Adipocyte (in vitro differentiated cells): ENCODE data around the gene CHD6.
A peak's percentile ranks its signal among the peaks of the same experiment; 100 is the strongest.

ENCODE experiments used
- DNase-seq: peaks from one replicate; pipeline ENCODE4 v3.0.0-alpha.2; 2015; ENCODE audit warnings: low read depth
- H3K27me3 ChIP-seq: replicated peaks from 2 replicates; pipeline ENCODE4 v1.7.0; 2013; ENCODE audit warnings: mild to moderate bottlenecking, low read length, moderate library complexity; ENCODE audit not compliant: control insufficient read depth, insufficient read depth
- H3K36me3 ChIP-seq: 2 replicates; pipeline ENCODE4 v1.7.0; 2013; ENCODE audit warnings: low read length, mild to moderate bottlenecking, moderate library complexity; ENCODE audit not compliant: control insufficient read depth, insufficient read depth, severe bottlenecking
- H3K4me1 ChIP-seq: 2 replicates; pipeline ENCODE4 v1.7.0; 2013; ENCODE audit warnings: mild to moderate bottlenecking, low read length, moderate library complexity; ENCODE audit not compliant: control insufficient read depth, insufficient read depth
- H3K4me3 ChIP-seq: 2 replicates; pipeline ENCODE4 v1.7.0; 2013; ENCODE audit warnings: mild to moderate bottlenecking, low read length, moderate library complexity
- H3K9ac ChIP-seq: 2 replicates; pipeline ENCODE4 v1.7.0; 2013; ENCODE audit warnings: mild to moderate bottlenecking, low read length, moderate library complexity
- H3K9me3 ChIP-seq: 2 replicates; pipeline ENCODE4 v1.7.0; 2013; ENCODE audit warnings: mild to moderate bottlenecking, low read length, moderate library complexity; ENCODE audit not compliant: control insufficient read depth

The CHD6 gene

DNA sequence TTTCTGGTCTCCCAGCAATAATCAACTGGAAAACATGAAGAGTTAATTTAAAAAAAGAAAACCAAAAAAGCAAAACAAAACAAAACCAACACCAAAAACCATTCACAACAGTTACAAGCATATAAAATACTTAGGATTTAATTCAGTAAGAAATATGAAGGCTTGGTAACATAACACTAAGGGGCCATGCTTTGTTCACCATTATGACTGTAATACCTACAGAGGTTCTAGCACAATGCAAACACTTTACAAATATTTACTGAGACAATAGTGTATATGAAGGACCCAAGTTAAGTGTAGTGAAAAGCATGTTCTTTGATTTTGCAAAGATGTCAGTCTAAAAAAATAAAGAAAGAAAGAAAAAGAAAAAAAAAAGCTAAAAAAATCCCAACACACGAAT is 141.7 kb downstream of the CHD6 start:
- H3K36me3 ChIP-seq = peaks cover 41% of the 10 kb centered on the region
- DNase-seq = no peak

DNA sequence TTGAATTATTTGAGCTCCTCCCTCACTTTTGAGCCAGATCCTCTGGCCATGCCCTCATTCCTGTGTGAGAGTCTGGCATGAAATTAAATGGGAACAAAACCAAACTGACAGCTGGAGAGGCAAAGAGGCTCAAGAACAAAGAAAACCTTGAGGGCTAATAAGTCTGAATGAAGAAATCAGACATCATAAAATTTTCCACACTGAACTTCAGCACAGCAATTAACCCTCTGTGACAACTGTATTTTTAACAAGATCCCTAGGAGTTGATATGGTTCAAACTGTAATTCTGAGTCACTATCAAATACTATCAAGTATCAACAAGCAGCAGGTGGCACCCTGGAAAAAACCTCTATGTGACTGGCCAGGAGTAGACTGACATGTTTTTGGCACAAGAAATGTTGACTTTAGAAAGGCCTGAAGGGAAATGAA is 142.2 kb downstream of the CHD6 start:
- peaks cover 41% of the 10 kb centered on the region for H3K36me3 ChIP-seq
- no peaks in the 10 kb centered on the region for H3K9me3 ChIP-seq
- H3K4me1 ChIP-seq = peaks cover 19% of the 10 kb centered on the region
- no peak overlapping the region for H3K4me3 ChIP-seq
- H3K27me3 ChIP-seq = no peaks in the 10 kb centered on the region
- no peak overlapping the region for H3K9ac ChIP-seq
- DNase-seq = peak; percentile 92

More for the DNA sequence above, 141.7 kb downstream of the CHD6 start:
- Histone ChIP-seq H3K27me3 (no peaks in the 10 kb centered on the region), H3K9ac (no peak overlapping the region), H3K4me3 (no peak overlapping the region), H3K9me3 (no peaks in the 10 kb centered on the region), H3K4me1 (peaks cover 19% of the 10 kb centered on the region)

DNA sequence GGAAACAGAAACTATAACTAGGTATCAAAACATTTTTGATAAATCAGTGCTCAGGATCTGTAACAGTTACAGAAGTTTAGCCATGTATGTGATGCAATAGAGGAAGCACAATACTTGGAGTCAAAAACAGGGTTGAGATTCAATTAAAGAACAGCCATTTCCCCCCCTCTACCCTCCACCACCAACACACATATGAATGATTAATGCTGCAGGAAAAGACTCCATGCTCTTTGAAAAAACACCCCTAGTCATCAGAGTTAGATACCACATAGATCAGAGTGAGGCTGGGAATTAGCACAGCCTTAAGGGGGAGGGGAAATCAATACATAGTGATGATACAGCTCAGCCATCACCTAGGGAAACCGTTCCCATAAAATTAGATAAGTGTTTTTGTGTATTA is 142.7 kb downstream of the CHD6 start:
- H3K9me3 ChIP-seq = no peaks in the 10 kb centered on the region
- H3K27me3 ChIP-seq = no peaks in the 10 kb centered on the region
- peak; percentile 61 for DNase-seq
- no peak overlapping the region for H3K9ac ChIP-seq
- peaks cover 45% of the 10 kb centered on the region for H3K36me3 ChIP-seq
- peaks cover 19% of the 10 kb centered on the region for H3K4me1 ChIP-seq
- H3K4me3 ChIP-seq = no peak overlapping the region

DNA sequence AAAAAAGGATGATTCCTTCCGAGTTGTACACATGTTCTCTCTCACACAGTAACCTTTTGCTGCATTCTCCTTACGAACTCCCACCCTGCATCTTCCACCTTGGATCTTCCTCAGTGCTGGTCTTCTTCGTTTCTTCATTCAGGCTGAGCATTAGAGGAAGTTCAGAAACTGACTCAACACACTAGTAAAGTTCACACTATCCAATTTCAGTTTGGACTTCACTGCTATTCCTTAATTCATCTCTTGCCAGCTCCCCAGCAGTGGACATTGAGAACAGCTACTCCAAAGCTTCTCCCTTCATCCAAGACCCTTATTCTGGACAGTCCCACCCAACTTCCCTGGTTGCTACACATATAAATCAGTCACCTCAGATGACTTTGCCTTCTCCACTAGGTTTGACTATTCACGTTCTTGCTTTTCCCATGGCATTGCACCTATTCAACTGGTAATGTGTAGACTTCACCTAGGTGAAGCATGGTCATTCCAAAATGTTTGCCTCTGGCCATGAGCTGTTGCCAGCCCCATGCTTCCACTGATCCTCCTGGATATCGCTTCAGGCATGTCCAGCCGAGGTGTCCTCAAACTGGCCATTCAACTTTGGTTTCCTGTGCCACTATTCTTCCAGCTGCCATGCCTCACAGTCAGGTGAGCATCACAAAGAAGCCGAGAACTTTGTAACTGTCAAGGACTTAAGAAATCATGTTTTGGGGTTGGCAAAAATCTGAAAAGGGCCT is 147.6 kb downstream of the CHD6 start:
- peaks cover 48% of the 10 kb centered on the region for H3K36me3 ChIP-seq
- H3K9ac ChIP-seq = no peak overlapping the region
- no peak for DNase-seq
- peaks cover under 1% of the 10 kb centered on the region for H3K9me3 ChIP-seq
- no peak overlapping the region for H3K4me3 ChIP-seq
- peaks cover 5% of the 10 kb centered on the region for H3K4me1 ChIP-seq
- H3K27me3 ChIP-seq = no peaks in the 10 kb centered on the region

DNA sequence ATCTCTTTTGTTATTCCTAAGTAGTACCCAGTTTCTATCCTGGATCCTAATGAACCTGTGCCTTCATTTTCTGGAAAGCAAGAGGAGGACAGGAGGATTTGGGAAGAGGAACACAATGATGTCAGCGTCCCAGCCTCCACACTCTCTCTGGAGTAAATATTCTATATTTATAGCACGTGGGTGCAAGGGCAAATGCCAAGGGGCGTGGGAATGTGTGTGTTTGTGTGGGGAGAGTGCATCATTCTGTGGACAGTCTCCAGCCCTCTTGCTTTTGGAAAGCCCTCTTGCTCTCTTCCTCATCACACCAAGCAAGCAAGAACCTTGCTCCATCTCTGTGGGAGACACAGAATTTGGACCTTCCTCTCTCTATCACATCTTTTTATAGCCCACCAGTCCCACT is 148.3 kb downstream of the CHD6 start:
- no peak overlapping the region for H3K9ac ChIP-seq
- no peak for DNase-seq
- H3K9me3 ChIP-seq = peaks cover 6% of the 10 kb centered on the region
- H3K27me3 ChIP-seq = no peaks in the 10 kb centered on the region
- H3K36me3 ChIP-seq = peaks cover 54% of the 10 kb centered on the region
- no peaks in the 10 kb centered on the region for H3K4me1 ChIP-seq
- no peak overlapping the region for H3K4me3 ChIP-seq

DNA sequence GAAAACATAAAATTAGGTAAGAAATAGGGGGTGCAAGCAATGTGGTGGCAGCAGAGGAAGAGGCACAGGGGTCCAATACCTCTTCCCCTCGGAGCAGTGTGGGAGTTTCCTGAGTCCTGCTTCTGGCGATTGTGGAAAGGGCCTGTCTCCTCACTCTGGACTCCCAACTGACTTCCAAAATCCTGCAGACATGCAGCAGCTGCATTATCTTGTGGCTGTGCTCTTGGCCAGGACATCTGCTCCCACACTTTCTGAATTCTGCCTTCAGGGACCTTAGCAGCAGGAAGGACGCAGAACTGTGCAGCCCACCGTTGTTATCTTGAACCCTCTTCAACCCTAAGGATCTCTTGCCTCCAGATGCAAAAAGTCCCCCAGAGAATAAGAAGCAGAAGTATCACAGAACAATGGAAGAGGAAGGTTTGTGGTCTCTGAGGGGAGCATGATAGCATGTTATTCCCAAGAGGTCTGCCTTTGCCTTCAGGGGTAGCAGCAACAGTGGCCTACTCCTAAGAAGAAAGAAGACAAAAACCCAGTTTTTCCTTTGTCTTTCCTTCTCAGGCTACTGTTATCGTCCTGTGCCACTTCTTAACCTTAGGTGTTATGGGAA is 149.1 kb downstream of the CHD6 start:
- no peak overlapping the region for H3K4me3 ChIP-seq
- no peaks in the 10 kb centered on the region for H3K4me1 ChIP-seq
- peaks cover 56% of the 10 kb centered on the region for H3K36me3 ChIP-seq
- DNase-seq = no peak
- H3K9ac ChIP-seq = no peak overlapping the region
- no peaks in the 10 kb centered on the region for H3K27me3 ChIP-seq
- peaks cover 6% of the 10 kb centered on the region for H3K9me3 ChIP-seq

DNA sequence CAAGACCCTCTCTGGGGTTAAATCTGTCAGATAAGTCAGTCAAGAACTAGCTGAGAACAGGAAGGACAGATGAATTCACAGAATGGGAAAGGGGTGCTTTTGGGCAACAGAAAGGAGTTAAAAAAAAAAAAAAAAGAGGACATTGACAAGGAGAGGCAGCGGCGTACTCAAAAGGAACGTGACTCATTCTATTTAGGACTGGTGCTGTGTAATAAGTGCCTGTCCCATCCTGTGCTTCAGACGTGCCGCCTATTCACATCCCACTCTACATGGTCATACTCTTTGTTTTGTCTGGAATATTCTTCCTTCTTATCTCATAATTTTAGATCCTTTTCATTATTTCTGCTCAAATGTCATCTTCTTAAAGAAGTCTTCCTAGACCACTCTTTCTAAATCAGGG is 150.5 kb downstream of the CHD6 start:
- no peak for DNase-seq
- no peak overlapping the region for H3K4me3 ChIP-seq
- peaks cover 6% of the 10 kb centered on the region for H3K9me3 ChIP-seq
- H3K9ac ChIP-seq = no peak overlapping the region
- no peaks in the 10 kb centered on the region for H3K27me3 ChIP-seq
- H3K4me1 ChIP-seq = no peaks in the 10 kb centered on the region
- H3K36me3 ChIP-seq = peaks cover 59% of the 10 kb centered on the region

DNA sequence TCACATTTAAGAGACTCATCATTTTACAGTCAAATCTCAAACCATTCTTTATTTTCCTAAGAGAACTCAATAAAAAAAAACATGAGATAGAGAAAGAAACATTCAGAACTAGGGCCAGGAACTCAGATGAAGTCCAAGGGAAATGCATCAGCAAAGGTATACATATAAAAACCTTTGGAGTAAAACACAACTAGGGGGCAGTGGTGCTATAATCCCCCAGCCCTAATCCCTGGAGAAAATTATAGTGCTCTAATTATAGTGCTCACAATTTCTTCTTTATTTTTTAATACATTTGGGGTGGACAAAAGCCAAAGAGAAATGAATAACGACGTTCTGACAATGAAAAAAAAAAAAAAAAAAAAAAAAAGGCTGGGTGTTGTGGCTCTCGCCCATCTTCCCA is 151.0 kb downstream of the CHD6 start:
- no peaks in the 10 kb centered on the region for H3K27me3 ChIP-seq
- no peak overlapping the region for H3K9ac ChIP-seq
- no peak overlapping the region for H3K4me3 ChIP-seq
- peaks cover 6% of the 10 kb centered on the region for H3K9me3 ChIP-seq
- H3K4me1 ChIP-seq = no peaks in the 10 kb centered on the region
- no peak for DNase-seq
- H3K36me3 ChIP-seq = peaks cover 54% of the 10 kb centered on the region

DNA sequence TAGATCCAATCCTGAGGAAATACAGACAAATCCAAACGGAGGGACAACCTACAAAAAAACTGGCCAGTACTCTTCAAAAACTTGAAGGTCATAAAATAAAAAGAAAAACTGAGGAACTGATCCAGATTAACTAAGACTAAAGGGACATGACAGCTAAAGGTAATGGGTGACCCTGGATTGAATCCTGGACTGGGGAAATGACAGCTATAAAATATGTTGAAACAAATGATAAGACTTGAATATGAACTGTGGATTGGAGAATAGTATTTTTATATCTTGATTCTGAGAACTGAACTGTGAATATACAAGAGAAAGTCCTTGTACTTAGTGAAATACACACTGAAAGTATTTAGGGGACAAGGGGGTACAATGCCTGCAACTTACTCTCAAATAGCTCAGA is 154.6 kb downstream of the CHD6 start:
- Histone ChIP-seq H3K9me3 (peaks cover 6% of the 10 kb centered on the region), H3K36me3 (peaks cover 40% of the 10 kb centered on the region), H3K4me1 (no peaks in the 10 kb centered on the region), H3K4me3 (no peak overlapping the region), H3K27me3 (no peaks in the 10 kb centered on the region), H3K9ac (no peak overlapping the region)
- DNase-seq = no peak

DNA sequence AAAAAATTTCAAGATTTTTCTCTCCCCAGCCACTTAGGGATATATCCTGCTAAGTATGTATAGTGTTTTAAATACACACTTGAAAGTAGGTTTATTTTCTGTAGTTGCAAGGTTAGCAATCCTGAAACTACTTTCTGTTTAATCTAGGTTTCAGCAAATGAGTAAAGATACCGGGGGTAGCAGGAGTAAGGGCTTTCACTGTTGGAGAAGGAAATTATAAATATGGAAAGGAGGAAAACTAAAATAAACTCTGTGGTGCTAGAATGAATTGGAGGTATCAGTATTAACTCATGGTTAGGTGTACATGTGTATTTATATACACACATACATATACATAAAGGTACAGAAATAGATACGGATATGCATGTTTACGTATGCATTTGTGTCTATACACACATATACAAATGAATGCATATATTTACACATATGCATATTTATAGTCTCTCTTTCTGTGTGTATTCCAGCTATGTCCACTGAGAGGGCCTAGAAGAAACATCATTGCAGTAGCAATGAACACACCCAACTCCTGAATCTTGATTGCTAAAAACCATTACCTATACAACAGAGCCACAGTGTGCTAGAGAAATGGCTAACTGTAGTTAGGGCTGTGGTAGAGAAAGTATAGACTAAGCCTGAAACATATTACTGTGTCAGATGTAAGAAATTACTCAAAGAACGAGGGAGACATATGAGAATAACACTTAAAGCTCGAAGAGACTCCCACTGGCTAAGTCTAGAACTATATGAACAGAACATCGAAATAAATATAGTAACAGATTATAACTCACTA is 155.6 kb downstream of the CHD6 start:
- peaks cover 42% of the 10 kb centered on the region for H3K36me3 ChIP-seq
- no peak overlapping the region for H3K9ac ChIP-seq
- H3K4me1 ChIP-seq = no peaks in the 10 kb centered on the region
- no peak for DNase-seq
- peaks cover 6% of the 10 kb centered on the region for H3K9me3 ChIP-seq
- no peak overlapping the region for H3K4me3 ChIP-seq
- H3K27me3 ChIP-seq = no peaks in the 10 kb centered on the region

DNA sequence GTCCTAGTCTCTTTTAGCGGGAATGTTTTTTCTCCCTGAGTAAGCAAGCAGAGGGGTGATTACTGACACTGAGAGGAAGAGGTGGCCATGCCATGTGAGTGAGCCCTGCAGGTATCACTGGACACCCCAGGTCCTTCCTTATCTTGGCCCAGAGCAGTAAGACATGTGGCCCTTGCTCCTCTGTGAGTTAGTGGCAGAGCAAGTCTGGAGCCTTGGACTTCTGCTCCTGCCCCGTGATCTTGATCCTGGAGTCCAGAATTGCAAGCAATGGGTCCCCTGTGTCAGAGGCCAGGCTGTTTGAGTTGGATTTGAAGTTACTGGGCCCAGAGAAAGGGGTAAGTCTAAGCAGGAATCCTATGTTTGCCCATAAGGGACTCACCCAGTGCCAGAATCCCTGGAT is 159.4 kb downstream of the CHD6 start:
- no peak overlapping the region for H3K9ac ChIP-seq
- no peaks in the 10 kb centered on the region for H3K9me3 ChIP-seq
- peaks cover 8% of the 10 kb centered on the region for H3K4me1 ChIP-seq
- no peak for DNase-seq
- H3K27me3 ChIP-seq = no peaks in the 10 kb centered on the region
- H3K36me3 ChIP-seq = peaks cover 53% of the 10 kb centered on the region
- H3K4me3 ChIP-seq = no peak overlapping the region
